Measurements from ENCODE around the gene HDAC8.

The HDAC8 gene

DNA sequence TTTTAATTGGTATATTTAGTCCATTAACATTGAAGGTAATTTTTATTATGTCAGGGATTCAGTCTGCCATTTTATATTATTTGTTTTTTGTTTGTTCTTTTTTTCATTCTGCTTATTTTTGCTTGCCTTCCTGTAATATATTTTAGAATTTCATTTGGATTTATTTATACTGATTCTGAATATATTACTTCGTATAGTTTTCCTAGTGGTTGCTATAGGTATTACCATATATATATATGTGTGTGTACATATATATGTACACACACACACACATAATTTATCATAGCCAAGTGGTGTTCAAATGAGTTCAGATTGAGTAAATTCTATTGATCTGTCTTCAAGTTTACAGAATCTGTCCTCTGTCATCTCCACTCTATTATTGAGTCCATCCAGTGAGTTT, 278.1 kb downstream of the HDAC8 start:
- no peak for DNase-seq (ENCODE audit: low spot score)

DNA sequence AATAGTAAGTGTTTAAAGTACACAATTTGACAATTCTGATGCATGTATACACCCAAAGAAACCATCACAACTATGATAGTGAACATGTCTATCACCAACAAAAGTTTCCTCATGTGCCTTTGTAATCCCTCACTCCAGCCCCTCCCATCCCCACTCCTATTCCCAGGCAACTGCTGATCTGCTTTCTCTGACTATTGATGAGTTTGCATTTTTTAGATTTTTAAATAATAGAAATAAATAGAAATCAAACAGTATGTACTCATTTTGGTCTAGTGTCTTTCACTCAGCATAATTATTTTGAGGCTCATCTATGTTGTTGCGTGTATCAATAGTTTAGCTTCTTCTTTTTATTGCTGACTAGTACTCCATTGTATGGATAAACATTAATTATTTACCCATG, 290.3 kb downstream of the HDAC8 start:
- no peak for DNase-seq (ENCODE audit: low spot score)

DNA sequence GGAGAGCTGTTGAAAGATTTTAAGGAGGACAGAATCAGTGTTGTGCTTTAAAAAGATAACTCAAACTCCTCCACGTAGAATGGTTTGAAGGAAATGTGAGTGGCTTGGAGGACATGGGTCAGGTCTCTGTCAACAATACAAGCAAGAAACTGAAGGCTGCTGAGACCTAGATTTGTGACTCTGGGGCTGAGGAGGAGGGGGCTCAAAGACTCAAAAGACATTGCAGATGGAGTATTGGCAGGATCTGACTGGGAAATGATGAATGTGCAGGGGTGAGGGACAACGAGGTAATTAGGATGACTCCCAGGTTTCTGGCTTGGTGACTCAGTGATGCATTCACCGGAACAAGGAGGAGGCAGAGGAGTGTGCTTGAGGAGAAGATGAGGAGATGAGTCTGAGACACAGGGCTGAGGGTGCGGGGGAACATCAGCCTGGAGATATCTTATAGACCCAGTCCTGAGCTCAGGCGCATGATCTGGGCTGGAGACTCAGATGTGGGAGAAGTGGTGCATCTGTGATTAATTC, 292.3 kb downstream of the HDAC8 start:
- DNase-seq (ENCODE audit: low spot score): no peak

All from hematopoietic multipotent progenitor cell treated with erythropoietin and hydrocortisone succinate and interleukin-3 and kit ligand, for 15 days (in vitro differentiated cells).